Activated naive CD4-positive, alpha-beta T cell treated with anti-CD3 and anti-CD28 coated beads for 36 hours (primary cell): Measurements from ENCODE around the gene CAPN5. TPM values are rescaled to one million over a fixed set of nuclear protein-coding genes. Genes with fewer than 3 reads are reported as not detected.
"Not testable (repeated sequence)": the region's sequence is repeated elsewhere in the genome, so short reads cannot be mapped to it uniquely, and the experiment has no call there.

Experiments
- CTCF ChIA-PET: fragments of 350-600 bp; sonication (Branson Sonifier 250); formaldehyde crosslinking; loops from one replicate; lab custom pipeline; 2021; ENCODE audit warnings: antibody characterized with exemption; lab: Charles Lee
- DNase-seq: peaks from one replicate; pipeline ENCODE4 v3.0.0-alpha.2; 2020
- H3K27ac Mint-ChIP-seq: one replicate; pipeline ENCODE4 v1.8.0; 2021; ENCODE audit warnings: mild to moderate bottlenecking, mixed read lengths
- H3K27me3 Mint-ChIP-seq: one replicate; pipeline ENCODE4 v1.8.0; 2021; ENCODE audit warnings: low read depth, mixed read lengths
- H3K36me3 Mint-ChIP-seq: one replicate; pipeline ENCODE4 v1.8.0; 2021; ENCODE audit warnings: low read depth, mixed read lengths
- H3K4me1 Mint-ChIP-seq: one replicate; pipeline ENCODE4 v1.8.0; 2021; ENCODE audit warnings: low read depth, mixed read lengths
- H3K4me3 Mint-ChIP-seq: one replicate; pipeline ENCODE4 v1.8.0; 2021; ENCODE audit warnings: mild to moderate bottlenecking, moderate library complexity, mixed read lengths
- H3K9me3 Mint-ChIP-seq: one replicate; pipeline ENCODE4 v1.8.0; 2021; ENCODE audit warnings: mixed read lengths
- intact Hi-C: fragments of 100-400 bp; cut with micrococcal nuclease; formaldehyde crosslinking; loops from one replicate; pipeline ENCODE4 v1.15.1; 2023
- total RNA-seq, 2 experiments: library from RNA; stranded (reverse); gene quantifications; one replicate each; pipeline ENCODE4 v1.2.3, GENCODE V29; 2021

Gene CAPN5
- total RNA-seq, 2 experiments from 2014 or later, result 0.79 to 1.5 TPM

DNA sequence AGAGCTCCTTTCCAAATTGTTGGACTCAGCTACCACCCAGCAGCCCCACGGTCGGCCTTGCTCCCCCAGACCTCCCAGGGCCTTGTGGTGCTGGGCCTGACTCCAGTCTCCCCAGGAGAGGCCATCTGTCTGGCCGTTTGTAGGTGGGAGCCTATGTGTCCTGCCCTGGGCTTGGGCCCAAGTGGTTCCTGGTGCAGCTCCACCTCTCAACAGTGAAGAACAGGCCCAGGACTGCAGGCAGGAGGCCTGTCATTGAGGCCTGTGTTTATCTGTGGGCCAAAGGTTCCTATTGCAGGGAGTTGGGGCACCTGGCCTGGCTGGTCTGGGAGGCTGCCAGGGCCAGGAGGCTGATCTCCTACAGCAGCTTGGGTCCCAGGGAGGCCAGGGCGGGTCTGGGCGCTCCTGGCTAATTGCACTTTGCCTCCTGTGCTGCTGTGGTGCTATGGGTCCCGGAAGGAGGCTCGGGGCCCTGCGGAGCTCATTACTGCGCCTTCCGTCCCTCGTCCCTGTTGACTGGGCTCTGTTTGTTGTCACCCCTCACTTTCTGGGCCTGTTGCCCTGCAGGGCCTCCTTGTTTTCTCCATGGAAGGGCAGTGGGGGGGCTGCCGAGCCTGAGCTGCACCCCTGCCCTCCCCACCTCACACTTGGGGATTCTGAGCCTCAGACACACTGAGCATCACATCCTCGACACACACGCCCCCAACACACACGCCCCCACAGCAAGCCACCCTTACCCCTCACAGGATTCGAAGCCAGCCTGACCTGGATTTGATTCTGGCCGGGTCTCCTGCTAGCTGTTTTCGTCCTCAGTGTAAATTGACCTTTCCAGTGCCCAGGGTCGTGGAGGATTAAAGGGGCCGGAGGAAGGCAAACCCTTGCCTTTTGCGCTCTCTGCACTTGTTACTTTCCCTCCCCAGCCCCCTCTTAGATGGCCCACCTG, 29.1 kb downstream of the CAPN5 start:
- Mint-ChIP-seq H3K36me3 (no peaks in the 10 kb centered on the region), H3K4me1 (peaks cover 2% of the 10 kb centered on the region), H3K4me3 (no peak overlapping the region), H3K9me3 (no peaks in the 10 kb centered on the region), H3K27ac (no peak overlapping the region), H3K27me3 (no peaks in the 10 kb centered on the region)
- CTCF ChIA-PET, result interaction anchor here (1.0 kb wide), 1 partner anchor 32 kb away, joined by 3 read pairs; no protein-coding TSS in a partner anchor
- intact Hi-C loops, result no loop called here
- DNase-seq, result no peak

DNA sequence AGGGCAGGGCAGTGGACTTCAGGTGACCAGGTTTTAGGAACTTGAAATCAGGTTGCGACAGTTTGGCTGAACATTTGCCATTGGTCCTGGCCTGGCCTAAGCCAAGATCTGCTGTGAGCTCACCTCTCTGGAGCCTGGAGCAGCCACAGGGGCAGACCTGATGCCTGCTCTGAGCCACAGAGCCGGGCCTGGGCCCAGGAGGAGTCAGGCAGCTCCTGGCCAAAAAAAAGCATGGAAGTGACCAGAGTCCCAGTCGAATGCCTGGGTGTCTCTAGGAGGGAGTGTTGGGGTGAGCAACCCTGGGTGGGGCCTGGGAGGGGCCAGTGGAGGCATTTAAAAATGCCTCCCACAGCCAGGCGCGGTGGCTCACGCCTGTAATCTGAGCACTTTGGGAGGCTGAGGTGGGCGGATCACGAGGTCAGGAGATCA, 29.8 kb downstream of the CAPN5 start:
- CTCF ChIA-PET, result no interaction called here
- Mint-ChIP-seq H3K36me3 (no peaks in the 10 kb centered on the region), H3K4me1 (no peaks in the 10 kb centered on the region), H3K4me3 (no peak overlapping the region), H3K27me3 (no peaks in the 10 kb centered on the region), H3K9me3 (no peaks in the 10 kb centered on the region), H3K27ac (no peak overlapping the region)
- DNase-seq, result no peak
- intact Hi-C loops, result no loop called here

DNA sequence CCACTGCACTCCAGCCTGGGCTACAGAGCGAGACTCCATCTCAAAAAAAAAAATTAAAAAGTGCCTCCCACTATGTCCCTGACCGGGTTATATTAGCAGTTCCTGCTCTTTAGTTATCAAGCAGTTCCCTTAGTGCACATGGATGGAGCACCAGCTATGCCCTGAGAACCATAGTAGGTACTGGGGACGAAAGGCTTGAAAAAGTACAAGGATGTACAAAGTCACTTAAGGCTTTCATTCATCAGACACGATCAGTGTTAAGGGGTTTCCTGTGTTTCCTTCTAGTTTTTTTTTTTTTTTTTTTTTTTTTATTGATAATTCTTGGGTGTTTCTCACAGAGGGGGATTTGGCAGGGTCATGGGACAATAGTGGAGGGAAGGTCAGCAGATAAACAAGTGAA, 30.4 kb downstream of the CAPN5 start:
- CTCF ChIA-PET, result interaction anchor here (0.6 to 0.7 kb wide), 2 partner anchors 91 to 375 kb away, joined by 5 to 6 read pairs; no protein-coding TSS in a partner anchor
- H3K36me3 Mint-ChIP-seq, H3K4me1 Mint-ChIP-seq, H3K27me3 Mint-ChIP-seq, H3K4me3 Mint-ChIP-seq, DNase-seq, H3K9me3 Mint-ChIP-seq, intact Hi-C loops, H3K27ac Mint-ChIP-seq: not testable (repeated sequence)

DNA sequence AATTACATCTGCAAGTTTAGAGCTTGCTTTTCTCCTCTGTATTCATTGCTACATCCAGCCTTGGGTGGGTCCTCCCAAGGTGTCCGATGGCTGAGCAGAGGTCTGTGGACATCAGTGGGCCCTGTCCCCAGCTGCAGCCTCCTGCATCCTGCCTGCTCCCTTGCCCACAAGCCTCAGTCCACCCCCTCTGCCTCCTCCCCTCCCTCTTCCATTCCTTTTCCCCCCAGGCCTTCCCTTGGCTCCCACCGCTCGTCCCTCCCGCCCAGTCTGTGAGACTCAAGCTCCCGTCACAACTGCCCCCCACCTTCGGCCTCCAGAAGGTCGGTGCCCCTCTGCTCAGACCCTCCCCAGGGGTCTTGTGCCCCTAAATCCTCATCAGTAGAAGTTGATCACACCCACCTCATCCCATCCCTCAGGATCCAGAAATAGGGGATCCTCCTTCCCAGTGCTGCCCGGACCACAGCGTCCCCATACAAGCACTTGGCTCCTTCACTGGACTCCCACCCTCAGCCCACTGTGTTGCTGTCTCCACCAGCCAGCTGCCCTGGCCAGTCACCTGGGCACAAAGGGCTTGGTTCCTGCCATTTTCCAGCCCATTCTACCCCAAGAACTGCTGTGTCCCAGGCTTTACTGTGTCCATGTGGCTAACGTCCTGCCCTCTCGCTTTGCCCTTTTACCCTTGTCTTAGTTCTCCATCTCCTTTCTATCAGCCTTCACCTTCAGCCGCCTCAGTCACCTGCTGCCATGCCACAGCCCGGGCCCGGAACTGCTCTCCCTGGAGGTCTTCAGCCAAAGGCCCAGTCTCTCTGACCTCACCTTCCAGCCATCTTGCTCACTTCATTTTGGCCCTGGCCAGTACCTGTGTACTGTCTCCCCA, 33.6 kb downstream of the CAPN5 start:
- H3K4me1 Mint-ChIP-seq, result no peaks in the 10 kb centered on the region
- intact Hi-C loops, result no loop called here
- H3K4me3 Mint-ChIP-seq, result no peak overlapping the region
- H3K9me3 Mint-ChIP-seq, result no peaks in the 10 kb centered on the region
- DNase-seq, result no peak
- no peaks in the 10 kb centered on the region for H3K36me3 Mint-ChIP-seq
- H3K27ac Mint-ChIP-seq, result no peak overlapping the region
- CTCF ChIA-PET, result interaction anchor here (1.0 to 2.8 kb wide), 2 partner anchors 9 to 10 kb away, joined by 6 to 14 read pairs; no protein-coding TSS in a partner anchor
- no peaks in the 10 kb centered on the region for H3K27me3 Mint-ChIP-seq

DNA sequence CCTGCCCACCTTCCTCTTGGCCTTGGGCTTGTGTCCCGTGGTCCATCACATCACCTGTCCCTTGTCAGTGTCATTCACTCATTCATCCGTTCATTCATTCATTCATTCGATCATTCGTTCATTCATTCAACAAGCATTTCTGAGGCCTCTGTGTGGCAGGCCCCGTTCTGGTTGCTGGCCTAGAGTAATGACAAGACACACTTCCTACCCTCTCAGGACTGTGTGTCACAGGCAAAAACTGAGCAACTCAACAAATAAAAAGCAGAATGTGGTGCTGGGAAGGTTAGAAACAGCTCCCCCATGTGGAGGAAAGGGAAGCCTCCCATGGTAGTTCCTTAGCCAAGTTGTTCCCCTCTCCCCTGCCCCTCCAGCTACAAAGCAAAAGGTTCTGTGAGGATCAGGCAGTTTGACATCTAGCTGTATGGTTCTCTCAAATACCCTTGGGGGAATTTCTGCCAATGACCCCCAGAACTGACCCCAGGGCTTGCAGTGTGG, 34.3 kb downstream of the CAPN5 start:
- peak; percentile 14 for DNase-seq
- Mint-ChIP-seq H3K9me3 (no peaks in the 10 kb centered on the region), H3K36me3 (no peaks in the 10 kb centered on the region), H3K4me3 (no peak overlapping the region), H3K4me1 (no peaks in the 10 kb centered on the region), H3K27ac (no peak overlapping the region), H3K27me3 (no peaks in the 10 kb centered on the region)
- CTCF ChIA-PET, result interaction anchor here (1.0 to 2.8 kb wide), 2 partner anchors 10 kb away, joined by 6 to 14 read pairs; no protein-coding TSS in a partner anchor
- intact Hi-C loops, result no loop called here

DNA sequence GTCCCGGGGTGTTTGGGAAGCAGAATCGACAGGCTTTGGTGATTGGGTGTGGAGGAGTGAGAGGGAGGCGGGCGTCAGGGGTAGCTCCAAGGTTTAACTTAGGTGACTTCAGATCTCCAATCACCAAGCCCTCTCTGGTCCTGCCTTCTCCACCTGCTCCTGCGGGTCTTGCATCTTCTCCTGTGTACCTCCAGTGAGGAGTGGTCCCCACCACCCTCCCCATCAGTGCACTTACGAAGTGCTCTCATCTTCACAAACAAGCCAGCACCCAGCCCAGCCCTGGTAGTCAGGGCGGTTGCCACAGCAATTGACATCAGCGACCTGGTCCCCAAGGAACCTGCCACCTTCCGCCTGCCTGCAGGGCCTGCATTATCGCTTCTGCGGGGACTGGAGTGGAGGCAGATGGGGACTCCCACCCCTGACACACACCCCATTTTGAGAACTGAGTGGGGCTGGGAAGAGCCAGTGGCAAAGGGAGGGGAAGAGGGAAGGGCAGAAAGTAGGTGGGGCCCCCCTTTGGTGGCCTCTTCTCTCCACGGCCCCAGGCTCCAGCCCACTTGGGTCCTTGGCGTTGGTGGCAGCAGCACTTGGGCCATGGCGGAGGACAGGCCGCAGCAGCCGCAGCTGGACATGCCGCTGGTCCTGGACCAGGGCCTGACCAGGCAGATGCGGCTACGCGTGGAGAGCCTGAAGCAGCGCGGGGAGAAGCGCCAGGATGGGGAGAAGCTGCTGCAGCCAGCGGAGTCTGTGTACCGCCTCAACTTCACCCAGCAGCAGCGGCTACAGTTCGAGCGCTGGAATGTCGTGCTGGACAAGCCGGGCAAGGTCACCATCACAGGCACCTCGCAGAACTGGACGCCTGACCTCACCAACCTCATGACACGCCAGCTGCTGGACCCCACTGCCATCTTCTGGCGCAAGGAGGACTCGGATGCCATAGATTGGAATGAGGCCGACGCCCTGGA, 35.8 kb downstream of the CAPN5 start, which contains the start of gene OMP:
OMP (plus strand) TSS at position 595 of the 965 bp plus-strand sequence; CDS start at position 595, 0 bp downstream.
- H3K9me3 Mint-ChIP-seq, result no peaks in the 10 kb centered on the region
- H3K27ac Mint-ChIP-seq, result no peak within 1 kb of the TSS
- H3K4me3 Mint-ChIP-seq, result no peak within 1 kb of the TSS
- no peaks in the 10 kb centered on the region for H3K36me3 Mint-ChIP-seq
- DNase-seq, result no peak
- CTCF ChIA-PET, result interaction anchor here (0.5 to 2.8 kb wide), 4 partner anchors 11 to 236 kb away, joined by 3 to 14 read pairs (median 3); no protein-coding TSS in a partner anchor
- H3K27me3 Mint-ChIP-seq, result no peaks in the 10 kb centered on the region
- intact Hi-C loops, result no loop called here
- H3K4me1 Mint-ChIP-seq, result no peaks in the 10 kb centered on the region

DNA sequence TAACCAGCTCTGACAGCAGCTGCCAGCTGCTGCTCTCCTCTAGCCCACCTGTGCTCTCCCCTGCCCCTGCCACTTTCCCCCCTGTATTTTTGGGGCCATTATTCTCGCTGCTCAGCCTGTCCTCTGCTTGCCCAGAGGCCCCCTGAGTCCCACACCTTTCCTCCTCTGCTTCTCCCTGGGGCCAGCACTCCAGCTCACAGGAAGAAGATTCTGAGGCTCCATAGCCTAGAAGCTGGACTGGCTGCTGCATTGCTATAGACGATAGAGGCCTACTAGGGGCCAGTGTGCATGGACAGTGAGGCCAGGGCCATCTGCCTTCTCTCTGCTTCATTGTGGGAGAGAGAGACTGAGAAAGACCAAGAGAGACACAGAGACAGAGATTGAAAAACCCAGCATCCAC, 36.5 kb downstream of the CAPN5 start:
- no peaks in the 10 kb centered on the region for H3K27me3 Mint-ChIP-seq
- H3K27ac Mint-ChIP-seq, result no peak overlapping the region
- CTCF ChIA-PET, result interaction anchor here (1.0 kb wide), 1 partner anchor 9 kb away, joined by 5 read pairs; no protein-coding TSS in a partner anchor
- intact Hi-C loops, result no loop called here
- no peaks in the 10 kb centered on the region for H3K9me3 Mint-ChIP-seq
- H3K4me3 Mint-ChIP-seq, result no peak overlapping the region
- H3K36me3 Mint-ChIP-seq, result no peaks in the 10 kb centered on the region
- H3K4me1 Mint-ChIP-seq, result no peaks in the 10 kb centered on the region
- no peak for DNase-seq

DNA sequence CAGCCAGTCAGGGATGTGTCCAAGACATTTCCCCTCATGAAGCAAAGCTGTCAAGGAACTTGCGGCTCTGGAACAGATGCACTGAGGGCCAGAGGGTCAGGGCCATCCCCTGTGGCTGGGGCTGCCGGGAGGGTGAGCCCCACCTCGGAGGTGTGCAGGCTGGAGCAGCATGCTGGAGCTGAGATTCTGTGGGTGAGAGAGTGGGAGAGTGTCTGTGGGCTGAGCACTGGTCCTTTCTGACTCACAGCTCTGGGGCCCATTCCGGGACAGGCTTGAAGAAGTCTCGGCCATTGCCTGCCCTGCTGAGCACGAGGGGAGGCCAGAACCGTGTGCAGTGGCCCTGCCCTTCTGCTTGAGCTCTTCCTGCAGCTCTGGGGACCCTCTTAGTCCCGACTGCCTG, 38.0 kb downstream of the CAPN5 start:
- Mint-ChIP-seq H3K4me1 (no peaks in the 10 kb centered on the region), H3K27ac (no peak overlapping the region), H3K9me3 (no peaks in the 10 kb centered on the region), H3K4me3 (no peak overlapping the region), H3K36me3 (no peaks in the 10 kb centered on the region), H3K27me3 (no peaks in the 10 kb centered on the region)
- intact Hi-C loops, result no loop called here
- no peak for DNase-seq
- CTCF ChIA-PET, result interaction anchor here (0.8 kb wide), 1 partner anchor 11 kb away, joined by 3 read pairs; no protein-coding TSS in a partner anchor

DNA sequence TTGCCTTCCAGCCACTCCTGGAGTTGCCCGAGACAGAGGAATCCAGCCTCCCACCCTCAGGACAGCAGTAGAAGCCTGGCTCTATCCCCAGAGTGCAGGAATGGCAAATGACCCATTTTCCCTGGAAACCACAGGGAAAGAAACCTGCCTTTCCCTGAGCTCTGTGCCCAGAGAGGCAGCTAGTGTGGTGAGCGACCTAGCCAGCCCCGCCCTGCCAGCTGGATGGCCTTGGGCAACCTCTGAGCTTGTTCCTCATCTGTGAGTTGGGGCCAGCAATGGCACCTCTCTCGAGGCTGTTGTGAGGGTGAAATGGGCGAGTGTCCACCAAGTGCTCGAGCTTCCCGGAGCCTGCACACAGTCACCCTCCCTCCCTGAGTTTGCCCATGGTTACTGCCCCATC, 39.5 kb downstream of the CAPN5 start:
- intact Hi-C loops, result no loop called here
- Mint-ChIP-seq H3K4me1 (no peaks in the 10 kb centered on the region), H3K9me3 (no peaks in the 10 kb centered on the region), H3K36me3 (no peaks in the 10 kb centered on the region), H3K27me3 (no peaks in the 10 kb centered on the region), H3K27ac (no peak overlapping the region), H3K4me3 (no peak overlapping the region)
- CTCF ChIA-PET, result interaction anchor here (1.3 kb wide), 1 partner anchor 15 kb away, joined by 5 read pairs; no protein-coding TSS in a partner anchor
- DNase-seq, result no peak

DNA sequence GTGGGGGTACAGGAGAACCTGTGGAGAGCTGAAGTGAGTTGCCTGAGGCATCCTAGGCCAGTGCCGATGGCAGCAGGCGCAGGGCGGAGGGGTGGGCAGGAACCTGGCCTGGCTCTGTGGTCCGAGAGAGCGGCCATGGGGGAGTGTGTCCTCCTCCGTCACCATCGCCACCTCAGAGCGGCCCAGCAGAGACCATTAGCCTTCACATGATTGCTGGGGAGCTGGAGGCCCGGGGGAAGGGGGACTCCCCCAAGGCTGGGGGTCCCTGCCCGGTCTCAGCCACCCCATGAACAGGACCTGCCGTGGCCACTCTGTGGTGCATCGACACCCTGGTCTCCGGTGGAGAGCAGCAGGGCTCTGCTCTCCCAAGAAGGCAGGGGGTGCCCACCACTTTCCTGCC, 40.0 kb downstream of the CAPN5 start:
- Mint-ChIP-seq H3K4me3 (no peak overlapping the region), H3K27me3 (no peaks in the 10 kb centered on the region), H3K4me1 (no peaks in the 10 kb centered on the region), H3K9me3 (no peaks in the 10 kb centered on the region), H3K27ac (no peak overlapping the region), H3K36me3 (no peaks in the 10 kb centered on the region)
- DNase-seq, result no peak
- CTCF ChIA-PET, result interaction anchor here (2.5 kb wide), 1 partner anchor 15 kb away, joined by 10 read pairs; no protein-coding TSS in a partner anchor
- intact Hi-C loops, result no loop called here

DNA sequence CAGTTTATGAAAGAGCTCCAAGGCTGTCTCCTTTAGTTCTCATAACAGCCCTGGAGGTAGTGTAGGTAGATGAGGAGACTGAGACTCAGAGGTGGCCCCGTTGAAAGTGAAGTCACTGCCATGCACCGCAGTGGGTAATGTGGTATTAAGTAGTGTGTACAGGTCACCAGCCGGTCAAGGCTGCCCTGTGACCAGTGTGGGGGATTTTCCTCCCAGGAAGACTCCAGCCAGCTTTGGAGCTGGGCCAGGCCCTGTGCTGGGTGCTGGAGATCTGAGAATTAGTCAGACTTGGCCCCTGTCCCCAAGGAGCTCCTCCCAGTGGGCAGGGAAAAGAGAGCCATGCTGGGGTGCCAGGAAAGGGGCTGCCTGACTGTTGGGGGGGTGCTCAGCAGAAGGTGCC, 41.2 kb downstream of the CAPN5 start:
- intact Hi-C loops, result no loop called here
- DNase-seq, result no peak
- H3K9me3 Mint-ChIP-seq, result no peaks in the 10 kb centered on the region
- CTCF ChIA-PET, result interaction anchor here (0.6 to 2.5 kb wide), 3 partner anchors 16 to 61 kb away, joined by 3 to 10 read pairs (median 4); no protein-coding TSS in a partner anchor
- H3K36me3 Mint-ChIP-seq, result no peaks in the 10 kb centered on the region
- H3K4me1 Mint-ChIP-seq, result no peaks in the 10 kb centered on the region
- no peaks in the 10 kb centered on the region for H3K27me3 Mint-ChIP-seq
- no peak overlapping the region for H3K4me3 Mint-ChIP-seq
- no peak overlapping the region for H3K27ac Mint-ChIP-seq
